NOMO-1 treated with DMSO at 0.1 percent for 48 hours (cell line): ENCODE data around the gene SRA1.
"Not testable (repeated sequence)": the region's sequence is repeated elsewhere in the genome, so short reads cannot be mapped to it uniquely, and the experiment has no call there.

Experiments used
- DNase-seq: peaks from one replicate; lab custom pipeline; 2025; ENCODE audit not compliant: unreplicated experiment; lab: John Stamatoyannopoulos, UW

The SRA1 gene

DNA sequence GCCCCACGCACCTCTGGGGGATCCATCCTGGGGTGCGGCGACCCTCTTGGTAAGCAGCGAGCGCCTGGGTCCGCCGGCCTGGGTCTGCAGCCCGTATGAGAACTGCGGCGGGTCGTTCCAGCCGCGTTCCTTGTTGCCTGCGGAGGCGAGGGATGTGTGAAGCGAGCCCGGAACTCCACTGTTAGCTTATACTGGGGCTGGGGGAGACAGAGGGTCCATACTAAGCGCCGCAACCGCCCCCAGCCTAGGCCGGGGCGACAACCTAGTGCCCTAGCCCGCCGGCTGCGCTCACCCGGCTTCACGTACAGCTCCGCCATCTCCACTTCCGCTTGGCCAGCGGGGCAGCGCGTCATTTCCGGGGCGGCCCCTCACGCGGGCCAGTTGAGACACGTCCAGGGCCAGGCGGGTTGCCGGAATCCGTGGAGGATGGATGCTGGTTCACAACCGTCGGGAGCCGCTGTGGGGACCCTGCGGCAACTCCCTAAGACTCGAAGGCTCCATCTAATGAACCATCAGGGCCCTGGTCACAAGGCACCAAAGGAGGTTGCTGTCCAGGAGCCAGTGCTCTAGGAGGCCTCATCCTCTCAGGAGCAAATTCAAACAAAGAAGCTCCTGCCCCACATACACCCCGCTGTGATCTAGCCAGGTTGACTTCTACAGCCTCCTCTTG lies at the start of gene SRA1:
TSS of gene SRA1 (minus strand) at position 338 of the 670 bp plus-strand sequence. CDS start at position 317, 21 bp downstream.
- peak; percentile 88 for DNase-seq

- DNase-seq = peak; percentile 74
Measured at GRCh38 chr5:140607031-140607430, 49.8 kb upstream of the SRA1 start.

DNA sequence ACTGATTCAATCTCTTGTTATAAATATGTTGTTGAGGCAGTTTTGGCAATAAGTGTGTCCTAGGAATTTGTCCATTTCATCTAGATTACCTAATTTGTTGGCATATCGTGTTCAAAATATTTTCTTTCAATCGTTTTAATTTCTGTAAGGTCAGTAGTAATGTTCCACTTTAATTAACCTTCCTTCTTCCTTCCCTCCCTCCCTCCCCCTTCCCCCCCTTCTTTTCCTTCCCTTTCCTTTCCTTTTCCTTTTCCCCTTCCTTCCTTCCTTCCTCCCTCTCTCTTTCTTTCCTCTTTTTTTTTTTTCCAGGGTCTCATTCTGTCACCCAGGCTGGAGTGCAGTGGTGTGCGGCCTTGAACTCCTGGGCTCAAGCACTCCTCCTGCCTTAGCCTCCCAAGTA lies 48.6 kb upstream of the SRA1 start:
- no peak for DNase-seq

- DNase-seq = peak; percentile 32
Measured at GRCh38 chr5:140603734-140604133, 46.5 kb upstream of the SRA1 start.

- not testable (repeated sequence) for DNase-seq
Measured at GRCh38 chr5:140603446-140603698, 46.1 kb upstream of the SRA1 start.

DNA sequence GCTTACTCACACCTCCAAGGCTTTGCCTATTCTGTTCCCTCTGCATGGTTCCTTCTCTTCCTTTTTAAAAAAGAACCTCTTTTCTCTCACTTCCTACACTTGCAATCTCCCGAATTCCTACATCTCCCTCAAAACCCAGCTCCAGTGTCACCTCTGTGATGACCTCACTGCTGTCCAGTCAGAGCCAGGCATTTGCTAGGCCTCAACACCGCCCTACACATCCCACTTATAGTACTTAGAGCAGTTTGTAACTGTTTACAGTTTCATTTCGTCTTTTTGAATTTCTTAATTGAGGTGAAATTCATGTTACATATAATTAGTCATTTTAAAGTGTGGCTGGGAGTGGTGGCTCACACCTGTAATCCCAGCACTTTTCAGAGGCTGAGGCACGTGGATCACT lies 44.9 kb upstream of the SRA1 start:
- peak; percentile 30 for DNase-seq

- DNase-seq = no peak
Measured at GRCh38 chr5:140600096-140600495, 42.8 kb upstream of the SRA1 start.

- DNase-seq = no peak
Measured at GRCh38 chr5:140598836-140599235, 41.6 kb upstream of the SRA1 start.

DNA sequence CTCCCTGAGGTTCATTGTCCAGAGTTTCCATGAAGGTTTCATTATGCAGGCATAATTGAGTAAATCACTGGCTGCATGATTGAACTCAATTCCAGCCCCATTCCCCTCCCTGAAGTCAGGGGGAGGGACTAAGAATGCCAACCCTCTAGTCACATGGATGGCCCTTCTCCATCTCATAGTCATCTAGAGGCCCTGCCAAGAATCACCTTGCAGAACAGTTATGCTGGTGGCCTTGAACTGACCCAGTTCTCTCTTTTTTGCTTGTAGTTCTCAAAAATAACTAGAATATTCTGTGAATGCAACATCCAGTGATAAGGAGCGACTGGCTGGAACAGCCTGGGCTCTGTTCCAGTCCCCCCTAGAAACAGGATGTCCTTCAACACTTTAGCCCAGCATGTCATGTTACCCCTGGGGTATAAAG lies 39.1 kb upstream of the SRA1 start:
- no peak for DNase-seq

- peak; percentile 93 for DNase-seq
Measured at GRCh38 chr5:140595538-140596300, 38.4 kb upstream of the SRA1 start.

DNA sequence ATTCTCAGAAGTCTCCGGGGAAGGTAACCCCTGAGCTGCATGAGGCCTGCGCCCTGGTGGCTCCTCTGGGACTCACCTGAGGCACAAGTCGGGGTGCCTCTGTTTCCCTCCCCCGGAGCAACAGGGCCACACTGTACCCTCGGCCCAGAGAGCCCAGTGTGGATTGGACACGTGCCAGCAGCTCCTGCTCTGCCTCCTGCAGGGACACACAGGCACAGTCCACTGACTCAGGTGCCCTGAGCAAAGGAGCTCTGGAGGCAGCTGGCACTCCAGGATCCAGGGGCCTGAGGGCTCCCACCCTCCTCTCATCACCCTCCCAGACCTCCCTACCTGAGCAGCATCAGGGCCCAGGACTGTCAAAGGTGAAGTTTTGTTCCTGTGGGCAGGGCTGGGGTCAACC lies 36.9 kb upstream of the SRA1 start:
- DNase-seq = no peak

DNA sequence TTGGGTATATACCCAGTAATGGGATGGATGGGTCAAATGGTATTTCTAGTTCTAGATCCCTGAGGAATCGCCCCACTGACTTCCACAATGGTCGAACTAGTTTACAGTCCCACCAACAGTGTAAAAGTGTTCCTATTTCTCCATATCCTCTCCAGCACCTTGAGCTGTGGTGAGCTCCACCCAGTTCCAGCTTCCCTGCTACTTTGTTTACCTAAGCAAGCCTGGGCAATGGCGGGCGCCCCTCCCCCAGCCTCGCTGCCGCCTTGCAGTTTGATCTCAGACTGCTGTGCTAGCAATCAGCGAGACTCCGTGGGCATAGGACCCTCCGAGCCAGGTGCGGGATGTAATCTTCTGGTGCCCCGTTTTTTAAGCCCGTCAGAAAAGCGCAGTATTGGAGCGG lies 35.8 kb upstream of the SRA1 start:
- DNase-seq = not testable (repeated sequence)

DNA sequence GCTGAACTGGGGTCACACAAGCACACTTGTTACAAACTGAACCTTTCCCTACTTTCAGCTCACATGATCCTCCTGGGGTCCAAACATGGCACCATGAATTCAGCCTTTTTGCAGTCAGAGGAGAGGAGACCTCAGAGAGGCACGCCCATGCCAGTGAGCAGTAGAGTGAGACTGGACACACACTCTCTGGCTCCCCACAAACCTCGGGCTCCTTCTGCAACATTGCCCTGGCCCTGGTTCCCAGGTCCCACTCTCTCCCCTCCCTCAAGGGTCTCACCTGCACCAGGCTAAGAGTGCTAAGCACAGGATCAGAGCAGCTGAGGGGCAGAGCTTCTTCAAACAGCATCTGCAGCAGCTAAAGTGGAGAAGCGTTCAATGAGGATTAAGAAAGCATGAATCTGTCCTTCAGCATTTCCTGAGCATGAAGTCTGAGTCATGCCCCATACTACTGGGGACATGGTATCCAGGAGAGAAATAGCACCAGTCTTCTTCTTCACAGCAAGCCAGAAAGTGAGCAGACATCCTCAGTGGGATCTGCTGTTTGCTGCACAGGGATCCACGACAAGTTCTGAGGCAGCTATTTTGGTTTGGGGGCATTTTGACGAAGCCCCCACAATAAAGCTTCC lies 34.6 kb upstream of the SRA1 start:
- DNase-seq = peak; percentile 71

DNA sequence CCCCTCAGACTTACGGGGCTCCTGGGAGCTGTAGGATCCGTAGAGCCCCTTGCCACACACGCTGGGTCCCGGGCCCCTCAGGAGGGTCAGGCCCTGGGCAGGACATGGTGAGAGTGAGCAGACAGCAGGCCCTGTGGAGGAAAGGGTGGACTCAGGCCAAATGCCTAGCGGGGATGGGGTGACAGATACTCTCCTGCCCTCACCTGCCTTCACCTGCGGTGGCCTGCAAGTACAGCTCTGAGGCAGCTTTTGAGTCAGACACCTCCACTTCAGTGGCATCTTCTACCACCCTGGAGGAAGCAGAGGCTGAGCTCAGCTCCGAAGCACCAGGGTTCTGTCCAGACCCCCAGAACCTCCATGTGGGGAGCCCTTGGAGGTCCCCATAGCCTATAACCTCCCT lies 33.6 kb upstream of the SRA1 start:
- DNase-seq = no peak

DNA sequence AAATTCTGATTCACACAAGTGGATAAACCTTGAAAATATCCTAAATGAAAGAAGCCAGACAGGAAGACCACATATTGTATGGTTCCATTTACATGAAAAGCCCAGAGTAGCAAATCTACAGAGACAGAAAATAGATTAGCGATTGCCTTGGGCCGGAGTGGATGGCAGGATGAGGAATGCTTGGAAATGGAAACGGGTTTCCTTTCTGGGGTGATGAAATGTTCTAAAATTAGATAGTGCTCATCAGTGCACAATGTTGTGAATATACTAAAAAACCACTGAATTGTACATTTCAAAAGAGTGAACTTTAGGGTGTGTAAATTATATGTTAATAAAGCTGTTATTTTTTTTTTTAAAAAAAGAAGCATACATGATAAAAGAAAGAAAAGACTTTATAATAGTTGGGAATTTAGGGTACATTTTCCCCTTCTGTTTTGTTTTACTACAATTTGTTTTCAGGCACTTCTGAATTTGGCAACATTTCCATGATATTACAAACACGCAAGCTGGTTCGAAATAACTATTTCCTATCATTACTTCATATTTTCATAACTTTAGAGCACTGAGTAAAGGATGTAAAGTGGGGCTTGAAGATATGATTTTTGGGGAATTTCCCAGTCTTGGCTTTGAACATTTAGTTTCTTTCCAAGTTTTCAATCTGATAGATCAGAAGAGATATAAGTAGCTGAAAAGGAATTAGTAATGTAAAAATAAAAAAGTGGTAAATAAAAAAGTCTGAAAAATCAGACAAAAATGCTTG lies 31.2 kb upstream of the SRA1 start:
- no peak for DNase-seq

- DNase-seq = no peak
Measured at GRCh38 chr5:140587495-140587894, 30.2 kb upstream of the SRA1 start.

DNA sequence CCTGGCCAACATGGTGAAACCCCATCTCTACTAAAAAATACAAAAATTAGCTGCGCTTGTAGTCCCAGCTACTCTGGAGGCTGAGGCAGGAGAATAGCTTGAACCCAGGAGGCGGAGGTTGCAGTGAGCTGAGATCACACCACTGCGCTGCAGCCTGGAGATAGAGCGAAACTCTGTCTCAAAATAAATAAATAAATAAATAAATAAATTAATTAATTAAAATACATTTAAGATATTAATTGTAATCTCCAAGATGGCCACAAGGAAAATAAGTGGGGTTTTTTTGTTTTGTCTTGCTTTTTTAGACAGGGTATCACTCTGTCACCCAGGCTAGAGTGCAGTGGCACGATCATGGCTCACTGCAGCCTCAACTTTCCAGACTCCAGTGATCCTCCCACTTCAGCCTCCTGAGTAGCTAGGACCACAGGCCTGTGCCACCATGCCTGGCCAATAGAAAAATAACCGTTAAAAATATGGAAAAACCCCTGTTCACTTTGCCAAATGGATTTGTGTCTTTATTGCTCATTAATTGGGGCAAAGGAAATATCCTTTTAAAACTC lies 22.0 kb upstream of the SRA1 start:
- DNase-seq = not testable (repeated sequence)

- DNase-seq = no peak
Measured at GRCh38 chr5:140576776-140577201, 19.5 kb upstream of the SRA1 start.

- peak; percentile 60 for DNase-seq
Measured at GRCh38 chr5:140575309-140575708, 18.0 kb upstream of the SRA1 start.

- DNase-seq = no peak
Measured at GRCh38 chr5:140574165-140574564, 16.9 kb upstream of the SRA1 start.

GRCh38 chr5:140573683-140574082 lies 16.4 kb upstream of the SRA1 start:
- no peak for DNase-seq
